Lung (tissue), 12 donors: Measurements from ENCODE around the gene ABLIM2. TPM values are rescaled to one million over a fixed set of nuclear protein-coding genes. Genes with fewer than 3 reads are reported as not detected.

ENCODE experiments used
- ATAC-seq: fragments of 200-7000 bp; cut with Tn5 transposase; one replicate; pipeline ENCODE4 v1.9.1; 2020; ENCODE audit warnings: moderate number of reproducible peaks; ENCODE audit not compliant: insufficient read depth, low FRiP score
- DNase-seq, 3 donors: peaks; one replicate each; pipeline ENCODE4 v3.0.0-alpha.2; 2013 to 2017
- H3K27ac ChIP-seq, 2 donors: one replicate each; pipeline ENCODE4 v1.5.1; 2013; ENCODE audit warnings: mild to moderate bottlenecking in 2 of 2, moderate library complexity in 2 of 2, control low read depth in 1 of 2, inconsistent platforms in 1 of 2, low read depth in 1 of 2, low read length in 1 of 2
- H3K27me3 ChIP-seq, 3 donors: one replicate each; pipeline ENCODE4 v1.5.1; 2013; ENCODE audit warnings: low read length in 2 of 3; ENCODE audit not compliant: control insufficient read depth in 3 of 3, insufficient read depth in 3 of 3
- H3K36me3 ChIP-seq, 4 donors: one replicate each; pipeline ENCODE4 v1.5.1; 2013; ENCODE audit warnings: low read length in 4 of 4, mild to moderate bottlenecking in 1 of 4, moderate library complexity in 1 of 4; ENCODE audit not compliant: control insufficient read depth in 4 of 4, insufficient read depth in 4 of 4
- H3K4me1 ChIP-seq, 5 donors: one replicate each; pipeline ENCODE4 v1.5.1; 2013; ENCODE audit warnings: low read length in 5 of 5, mild to moderate bottlenecking in 2 of 5, moderate library complexity in 1 of 5; ENCODE audit not compliant: control insufficient read depth in 5 of 5, insufficient read depth in 5 of 5
- H3K4me3 ChIP-seq: one replicate; pipeline ENCODE4 v1.5.1; 2013; ENCODE audit warnings: mild to moderate bottlenecking, control low read depth, moderate library complexity
- H3K9ac ChIP-seq, 2 donors: one replicate each; pipeline ENCODE4 v1.5.1; 2013; ENCODE audit warnings: low read length in 2 of 2, control low read depth in 1 of 2; ENCODE audit not compliant: insufficient read depth in 1 of 2
- H3K9me3 ChIP-seq, 4 donors: one replicate each; pipeline ENCODE4 v1.5.1; 2013; ENCODE audit warnings: low read length in 3 of 4, mild to moderate bottlenecking in 1 of 4, moderate library complexity in 1 of 4; ENCODE audit not compliant: control insufficient read depth in 4 of 4, insufficient read depth in 3 of 4
- CTCF ChIP-seq: IDR thresholded peaks from 2 replicates; pipeline ENCODE4 v1.5.1; 2012; ENCODE audit warnings: mild to moderate bottlenecking; ENCODE audit errors: control extremely low read depth, extremely low read depth
- WGBS, 2 donors: extraction: QIAGEN DNeasy Blood & Tissue Kit; methylation state at CpG; one replicate each; pipeline ENCODE4 v1.1.7; 2013; 5-methylcytosine and 5-hydroxymethylcytosine counted together
- polyA plus RNA-seq, 2 donors: library from polyadenylated mRNA; stranded (reverse); fragments of 200-250 nt; gene quantifications; one replicate each; pipeline ENCODE4 v1.2.1, GENCODE V29; 2013
- total RNA-seq, 2 donors: library from RNA; depleted of rRNA in 1 of 2; stranded (reverse); fragments of >200 nt in 1 of 2; gene quantifications; one replicate each; pipeline ENCODE4 v1.2.1, GENCODE V29; 2014 to 2021
- donor health status: control.
- donor health status: control.
- donor health status: Bipolar disorder and iron deficiency.
- donor health status: healthy.
- donor health status: DM: yes; HTN: yes; CAD: no.

ABLIM2 gene
- total and polyA plus RNA-seq, 4 donors: 1.7 to 10.9 (median 5.2) TPM

DNA sequence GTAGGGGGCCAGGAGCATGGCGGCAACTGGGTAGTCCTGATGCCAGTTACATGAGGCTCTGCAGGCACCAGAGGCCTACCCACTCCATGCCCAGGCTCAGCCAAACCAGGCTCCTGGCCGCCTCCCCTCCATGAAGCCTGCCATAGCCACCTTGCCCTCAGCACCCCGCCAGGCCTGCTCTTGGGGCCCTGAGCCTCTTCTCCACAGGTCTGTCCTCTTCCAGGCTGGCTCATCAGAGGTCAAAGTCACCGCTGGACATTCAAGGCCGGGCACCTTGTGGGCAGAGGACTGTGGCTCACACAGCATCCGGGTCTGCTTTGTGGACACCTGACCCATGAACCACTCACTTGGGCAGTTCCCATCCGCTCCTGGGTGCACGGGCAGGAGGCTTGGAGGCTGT is 158.9 kb downstream of the ABLIM2 start:
- H3K4me3 ChIP-seq: no peak overlapping the region
- no peak overlapping the region for H3K27ac ChIP-seq
- no peaks in the 10 kb centered on the region for H3K27me3 ChIP-seq
- 94% methylated on average over 8 of the region's 8 CpGs for WGBS, 2 donors
- H3K36me3 ChIP-seq: no peaks in the 10 kb centered on the region
- peaks cover 0 to 1% (median 0%) of the 10 kb centered on the region in 4 donors for H3K9me3 ChIP-seq
- H3K9ac ChIP-seq: no peak overlapping the region
- H3K4me1 ChIP-seq: no peaks in the 10 kb centered on the region
- DNase-seq (no peak), ATAC-seq (no peak)
- no peak for TF ChIP-seq CTCF

DNA sequence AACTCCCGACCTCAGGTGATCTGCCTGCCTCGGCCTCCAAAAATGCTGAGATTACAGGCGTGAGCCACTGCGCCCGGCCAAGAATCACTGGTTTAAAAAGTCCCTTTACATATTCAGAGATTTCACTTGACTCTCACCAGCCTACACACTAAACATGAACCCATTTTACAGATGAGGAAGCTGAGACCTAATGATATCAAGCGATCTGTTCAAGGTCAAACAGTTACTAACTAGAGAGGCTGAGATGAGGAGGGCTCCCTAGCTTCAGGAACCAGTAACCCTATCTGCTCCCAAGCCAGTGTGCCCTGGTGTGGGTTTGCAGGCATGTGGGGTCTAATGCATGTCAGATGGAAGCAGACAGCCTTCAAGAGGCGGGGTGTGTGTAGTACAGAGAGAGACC is 159.3 kb downstream of the ABLIM2 start:
- WGBS, 2 donors: 95 to 97% methylated on average over 7 of the region's 7 CpGs
- TF ChIP-seq CTCF: no peak
- no peak for ATAC-seq

DNA sequence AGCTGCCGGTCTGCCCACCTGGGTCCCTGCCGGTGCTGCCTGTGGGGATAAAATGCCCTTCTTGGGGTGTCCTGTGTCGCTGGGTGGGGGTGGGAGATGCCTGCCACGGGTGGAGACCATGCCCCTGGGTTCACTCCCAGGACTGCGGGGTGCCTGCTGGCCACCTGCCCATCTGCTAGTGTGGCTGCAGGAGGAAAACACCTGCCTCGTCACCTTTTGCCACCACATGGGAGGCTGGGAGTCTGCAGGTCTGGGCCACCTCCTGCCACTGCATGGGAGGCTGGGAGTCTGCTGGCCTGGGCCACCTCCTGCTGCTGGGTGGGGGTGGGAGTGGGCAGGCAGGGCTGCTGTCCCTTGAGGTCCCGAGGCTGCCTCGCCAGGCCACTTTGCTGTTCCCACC is 160.2 kb downstream of the ABLIM2 start:
- no peaks in the 10 kb centered on the region for H3K27me3 ChIP-seq
- no peak for TF ChIP-seq CTCF
- 87 to 92% methylated on average over 8 of the region's 8 CpGs for WGBS, 2 donors

More for the DNA sequence above, 159.3 kb downstream of the ABLIM2 start:
- Histone ChIP-seq H3K9ac (no peak overlapping the region), H3K27me3 (no peaks in the 10 kb centered on the region), H3K27ac (no peak overlapping the region), H3K36me3 (no peaks in the 10 kb centered on the region), H3K4me3 (no peak overlapping the region), H3K4me1 (no peaks in the 10 kb centered on the region), H3K9me3 (peaks cover 0 to 1% (median 0%) of the 10 kb centered on the region in 4 donors)
- DNase-seq: no peak

DNA sequence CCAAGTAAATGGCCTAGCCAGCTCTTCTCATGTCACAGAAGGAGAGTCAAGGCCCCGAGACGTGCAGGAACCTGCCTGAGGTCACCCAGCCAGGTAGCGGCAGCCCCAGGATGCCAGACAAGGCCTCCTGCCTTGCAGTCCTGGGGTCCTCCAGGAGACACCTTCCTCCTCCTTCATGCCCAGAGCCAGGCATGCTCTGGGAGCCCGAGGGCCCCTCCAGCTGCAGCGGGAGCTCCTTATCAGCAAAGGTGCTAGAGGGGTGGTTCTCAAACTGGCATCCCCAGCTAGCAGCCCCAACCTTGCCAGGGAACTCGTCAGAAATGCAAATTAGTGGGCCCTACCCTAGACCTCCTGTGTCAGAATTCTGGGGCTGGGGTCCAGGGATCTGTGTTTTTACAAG is 162.7 kb downstream of the ABLIM2 start:
- no peaks in the 10 kb centered on the region for H3K27me3 ChIP-seq
- H3K36me3 ChIP-seq: no peaks in the 10 kb centered on the region
- H3K9ac ChIP-seq: no peak overlapping the region
- no peak for TF ChIP-seq CTCF
- no peak for DNase-seq
- no peak overlapping the region for H3K4me3 ChIP-seq
- ATAC-seq: no peak
- no peaks in the 10 kb centered on the region for H3K4me1 ChIP-seq
- H3K9me3 ChIP-seq: no peaks in the 10 kb centered on the region
- 84 to 90% methylated on average over 6 of the region's 6 CpGs for WGBS, 2 donors
- no peak overlapping the region for H3K27ac ChIP-seq

More for the DNA sequence above, 160.2 kb downstream of the ABLIM2 start:
- no peaks in the 10 kb centered on the region for H3K9me3 ChIP-seq
- ATAC-seq (no peak), DNase-seq (no peak)
- H3K4me1 ChIP-seq: no peaks in the 10 kb centered on the region
- no peak overlapping the region for H3K27ac ChIP-seq
- no peak overlapping the region for H3K9ac ChIP-seq
- no peaks in the 10 kb centered on the region for H3K36me3 ChIP-seq
- no peak overlapping the region for H3K4me3 ChIP-seq
